Left renal pelvis (tissue), 4 donors: ENCODE results near the gene KLHL20. TPM values are rescaled to one million over a fixed set of nuclear protein-coding genes. Genes with fewer than 3 reads are reported as not detected.
"Not testable (repeated sequence)": the region's sequence is repeated elsewhere in the genome, so short reads cannot be mapped to it uniquely, and the experiment has no call there.

Experiments used
- DNase-seq, 4 donors: peaks; one replicate each; pipeline ENCODE4 v3.0.0-alpha.2; 2013; ENCODE audit warnings: low read depth in 4 of 4, low spot score in 3 of 4
- polyA plus RNA-seq, 4 donors: library from polyadenylated mRNA; unstranded; fragments of 120-200 nt; gene quantifications; one replicate each; pipeline ENCODE4 v1.2.1, GENCODE V29; 2013; ENCODE audit not compliant: insufficient read length in 4 of 4

KLHL20 gene
- polyA plus RNA-seq, 4 donors: 22.0 to 32.7 (median 23.7) TPM

GRCh38 chr1:173744651-173745050 lies 29.9 kb downstream of the KLHL20 start:
- DNase-seq: no peak

GRCh38 chr1:173749137-173749536 lies 34.4 kb downstream of the KLHL20 start:
- no peak for DNase-seq

DNA sequence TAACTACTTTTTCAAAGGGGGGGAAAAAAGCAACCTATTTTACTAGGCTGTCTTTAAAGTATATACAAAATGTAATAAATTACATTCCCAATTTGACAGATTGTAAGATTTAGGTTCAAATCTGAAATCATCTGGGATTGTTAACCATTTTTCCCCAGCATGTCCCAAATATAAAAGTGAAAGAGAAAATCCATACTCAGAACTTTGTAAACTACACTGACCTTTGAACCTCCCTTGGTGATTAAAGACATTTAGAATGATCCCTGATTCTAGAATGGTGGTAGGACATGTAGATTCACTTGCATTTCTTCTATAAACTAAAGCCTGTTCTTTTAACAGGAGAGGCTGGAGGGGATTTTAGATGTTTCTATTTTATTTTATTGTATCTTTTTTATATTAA lies 39.0 kb downstream of the KLHL20 start:
- no peak for DNase-seq

DNA sequence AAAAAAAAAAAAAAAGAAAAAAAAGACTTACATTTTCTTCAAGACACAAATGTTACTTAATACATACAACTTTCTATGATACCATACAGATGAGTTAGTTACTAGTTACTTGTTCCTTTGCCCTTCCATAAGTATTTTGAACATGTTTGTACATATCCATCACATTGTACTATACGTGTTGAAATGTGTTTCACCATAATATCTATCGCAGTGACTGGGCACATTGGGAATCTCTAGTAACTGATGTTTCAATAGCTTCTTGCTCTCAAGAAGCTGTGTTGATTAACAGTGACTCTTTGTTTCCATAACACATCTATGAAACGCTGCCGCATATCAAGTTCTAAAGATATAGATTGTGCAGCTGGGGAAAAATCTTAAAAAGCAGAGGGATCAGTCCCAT lies 42.9 kb downstream of the KLHL20 start:
- no peak for DNase-seq

- DNase-seq: no peak
Measured at GRCh38 chr1:173758110-173758509, 43.3 kb downstream of the KLHL20 start.

- no peak for DNase-seq
Measured at GRCh38 chr1:173758980-173759379, 44.2 kb downstream of the KLHL20 start.

DNA sequence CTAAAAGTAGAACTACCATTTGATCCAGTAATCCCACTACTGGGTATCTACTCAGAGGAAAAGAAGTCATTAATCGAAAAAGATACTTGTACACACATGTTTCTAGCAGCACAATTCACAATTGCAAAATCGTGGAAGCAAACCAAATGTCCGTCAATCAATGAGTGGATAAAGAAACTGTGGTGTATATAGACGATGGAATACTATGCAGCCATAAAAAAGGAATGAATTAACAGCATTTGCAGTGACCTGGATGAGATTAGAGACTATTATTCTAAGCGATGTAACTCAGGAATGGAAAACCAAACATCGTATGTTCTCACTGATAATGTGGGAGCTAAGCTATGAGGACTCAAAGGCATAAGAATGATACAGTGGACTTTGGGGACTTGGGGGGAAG lies 49.5 kb downstream of the KLHL20 start:
- not testable (repeated sequence) for DNase-seq

- DNase-seq: no peak
Measured at GRCh38 chr1:173768206-173768605, 53.4 kb downstream of the KLHL20 start.

DNA sequence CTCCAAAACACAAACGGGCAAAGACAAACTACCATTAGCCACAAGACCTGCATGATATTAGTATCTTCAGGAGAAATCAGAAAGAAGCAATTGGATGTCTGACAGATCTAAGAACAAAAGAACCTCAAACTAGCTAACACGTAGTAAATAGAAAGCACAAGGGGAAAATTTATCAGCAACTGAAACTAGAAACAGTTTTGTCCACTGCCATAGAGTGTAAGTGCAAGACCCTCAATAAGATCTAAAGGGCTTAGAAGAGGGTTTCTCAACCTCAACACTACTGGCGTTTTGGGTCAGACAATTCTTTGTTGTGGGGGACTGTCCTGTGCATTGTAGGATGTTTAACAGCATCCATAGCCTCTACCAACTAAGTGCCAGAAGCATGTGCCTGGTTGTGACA lies 54.0 kb downstream of the KLHL20 start:
- no peak for DNase-seq

DNA sequence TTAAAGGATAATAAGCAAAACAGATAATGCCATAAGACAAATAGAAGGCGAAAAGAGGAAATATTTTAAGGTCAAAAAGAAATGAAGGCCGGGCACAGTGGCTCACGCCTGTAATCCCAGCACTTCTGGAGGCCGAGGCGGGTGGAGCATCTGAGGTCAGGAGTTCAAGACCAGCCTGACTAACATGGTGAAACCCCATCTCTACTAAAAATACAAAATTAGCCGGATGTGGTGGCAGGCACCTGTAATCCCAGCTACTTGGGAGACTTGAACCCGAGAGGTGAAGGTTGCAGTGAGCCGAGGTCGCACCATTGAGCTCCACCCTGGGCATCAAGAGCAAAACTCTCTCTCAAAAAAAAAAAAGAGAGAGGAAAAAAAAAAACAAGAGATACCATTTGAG lies 55.5 kb downstream of the KLHL20 start:
- DNase-seq: not testable (repeated sequence)

GRCh38 chr1:173771560-173771959 lies 56.8 kb downstream of the KLHL20 start:
- DNase-seq: no peak

- no peak for DNase-seq
Measured at GRCh38 chr1:173775578-173776226, 60.9 kb downstream of the KLHL20 start.

GRCh38 chr1:173779936-173780335 lies 65.2 kb downstream of the KLHL20 start:
- no peak for DNase-seq

DNA sequence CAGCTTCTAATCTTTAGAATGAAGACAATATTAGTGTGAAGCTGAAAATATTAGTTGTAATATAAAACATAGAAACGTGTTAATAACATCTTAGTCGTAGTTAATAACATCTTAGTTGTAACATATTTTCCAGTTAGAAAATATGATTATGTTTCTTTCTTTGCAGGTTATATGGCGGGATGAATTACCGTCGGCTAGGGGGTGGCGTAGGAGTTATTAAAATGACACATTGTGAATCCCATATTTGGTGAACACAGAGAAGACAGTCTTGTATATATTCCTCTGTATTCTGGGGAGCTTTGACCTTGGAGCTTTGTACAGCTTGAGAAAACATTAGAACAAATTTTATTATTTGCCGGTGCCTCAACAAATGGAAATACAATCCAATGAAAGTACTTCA lies 70.2 kb downstream of the KLHL20 start:
- DNase-seq: no peak

DNA sequence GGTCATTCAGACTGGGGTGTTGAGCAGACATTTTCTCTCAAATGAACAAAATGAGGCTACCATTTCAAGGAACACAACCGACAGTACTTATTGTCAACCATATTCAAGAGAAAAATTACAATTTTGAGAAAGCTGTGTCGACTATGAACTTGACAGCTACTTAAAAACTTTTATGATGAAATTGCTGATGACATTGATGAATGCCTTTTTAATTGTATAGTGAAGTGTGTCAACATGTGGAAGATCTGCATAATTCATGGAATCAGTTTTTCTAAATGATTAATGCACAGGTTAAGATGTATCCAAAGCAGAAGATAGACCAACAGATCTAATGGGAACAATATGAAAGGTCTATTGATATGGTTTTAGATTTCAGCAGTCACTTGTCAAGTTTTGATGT lies 75.1 kb downstream of the KLHL20 start:
- DNase-seq: no peak

DNA sequence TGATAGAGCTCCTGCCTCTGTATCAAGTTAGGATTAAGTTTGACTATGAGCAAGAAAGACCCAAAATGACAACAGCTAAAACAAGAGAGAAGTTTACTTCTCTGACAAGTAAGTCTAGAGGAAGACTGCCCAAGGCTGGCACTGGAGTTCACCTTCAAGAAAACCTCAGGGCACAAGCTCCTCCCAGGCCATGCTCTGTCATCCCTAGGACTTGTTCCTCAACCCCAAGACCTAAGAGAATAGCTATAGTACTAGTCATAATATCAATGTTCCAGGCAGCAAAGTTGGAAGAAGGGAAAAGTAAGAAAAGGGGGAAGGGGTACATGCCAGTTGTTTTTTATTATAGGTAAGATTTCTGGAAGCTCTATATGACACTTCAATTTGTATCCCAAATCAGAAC lies 83.3 kb downstream of the KLHL20 start:
- no peak for DNase-seq

GRCh38 chr1:173799995-173800394 lies 85.2 kb downstream of the KLHL20 start:
- DNase-seq: not testable (repeated sequence)

DNA sequence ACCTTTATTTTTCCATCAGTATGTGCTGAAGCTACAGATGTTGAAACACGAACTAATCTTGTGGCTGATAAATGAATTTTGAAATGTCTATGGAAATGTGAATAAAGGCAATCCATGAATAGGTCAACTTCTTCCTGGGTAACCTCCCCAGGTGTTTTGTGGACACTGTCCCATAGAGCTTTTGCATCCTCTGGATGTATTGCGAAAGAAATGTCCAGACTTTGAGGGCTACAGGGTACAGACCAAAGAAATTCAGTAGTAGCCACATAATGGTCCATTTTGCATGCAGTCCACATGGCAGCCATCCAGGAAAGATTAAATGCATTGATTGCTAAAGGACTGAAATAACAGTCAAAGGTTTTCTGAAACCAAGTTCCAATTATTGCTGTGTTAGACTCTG lies 88.2 kb downstream of the KLHL20 start:
- DNase-seq: no peak

DNA sequence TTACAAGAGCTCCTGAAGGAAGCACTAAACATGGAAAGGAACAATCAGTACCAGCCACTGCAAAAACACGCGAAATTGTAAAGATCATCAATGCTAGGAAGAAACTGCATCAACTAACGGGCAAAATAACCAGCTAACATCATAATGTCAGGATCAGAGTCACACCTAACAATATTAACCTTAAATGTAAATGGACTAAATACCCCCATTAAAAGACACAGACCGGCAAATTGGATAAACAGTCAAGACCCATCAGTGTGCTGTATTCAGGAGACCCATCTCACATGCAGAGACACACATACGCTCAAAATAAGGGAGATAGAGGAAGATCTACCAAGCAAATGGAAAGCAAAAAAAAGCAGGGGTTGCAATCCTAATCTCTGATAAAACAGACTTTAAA lies 98.9 kb downstream of the KLHL20 start:
- DNase-seq: not testable (repeated sequence)

DNA sequence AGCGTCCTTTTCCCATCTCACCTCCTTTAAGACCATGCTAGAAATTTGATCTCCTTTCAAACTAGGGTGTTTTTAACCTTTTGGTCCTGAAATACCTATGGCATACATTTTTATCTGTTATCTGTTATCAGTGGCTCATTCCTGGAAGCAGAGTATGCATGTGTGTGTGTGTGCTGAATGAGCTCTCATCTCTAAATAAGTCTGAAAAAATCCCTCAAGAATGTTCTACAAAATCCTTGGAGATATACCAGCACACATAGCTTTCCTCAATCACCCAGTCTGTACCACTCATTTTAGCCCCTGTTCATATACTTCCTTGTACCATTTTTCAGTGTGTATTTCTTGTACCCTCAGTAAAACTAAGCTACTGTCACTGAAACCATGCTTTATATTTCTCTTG lies 103.7 kb downstream of the KLHL20 start:
- DNase-seq: no peak

- DNase-seq: no peak
Measured at GRCh38 chr1:173821680-173822079, 106.9 kb downstream of the KLHL20 start.

GRCh38 chr1:173823781-173824314 lies 109.1 kb downstream of the KLHL20 start:
- DNase-seq: no peak
